Activated CD4-positive, alpha-beta T cell treated with anti-CD3 and anti-CD28 coated beads for 1 hour (primary cell): ENCODE data around the gene SFI1.
"Not testable (repeated sequence)": the region's sequence is repeated elsewhere in the genome, so short reads cannot be mapped to it uniquely, and the experiment has no call there.

Experiments used
- DNase-seq: peaks from one replicate; pipeline ENCODE4 v3.0.0-alpha.2; 2020

SFI1 gene

GRCh38 chr22:31493355-31493754 lies 3.0 kb upstream of the SFI1 start:
- DNase-seq, result not testable (repeated sequence)

DNA sequence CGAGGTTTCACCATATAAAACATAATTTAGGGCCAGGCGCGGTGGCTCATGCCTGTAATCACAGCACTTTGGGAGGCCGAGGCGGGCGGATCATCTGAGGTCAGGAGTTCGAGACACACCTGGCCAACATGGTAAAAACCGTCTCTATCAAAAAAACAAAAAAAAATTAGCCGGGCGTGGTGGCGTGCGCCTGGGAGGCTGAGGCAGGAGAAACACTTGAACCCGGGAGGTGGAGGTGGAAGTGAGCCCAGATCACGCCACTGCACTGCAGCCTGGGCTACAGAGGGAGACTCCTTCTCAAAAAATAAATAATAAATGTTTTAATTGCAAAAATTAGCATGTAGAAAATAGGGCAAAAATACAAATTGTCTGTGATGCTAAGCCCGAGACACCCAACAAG lies 993 bp upstream of the SFI1 start:
- no peak for DNase-seq

DNA sequence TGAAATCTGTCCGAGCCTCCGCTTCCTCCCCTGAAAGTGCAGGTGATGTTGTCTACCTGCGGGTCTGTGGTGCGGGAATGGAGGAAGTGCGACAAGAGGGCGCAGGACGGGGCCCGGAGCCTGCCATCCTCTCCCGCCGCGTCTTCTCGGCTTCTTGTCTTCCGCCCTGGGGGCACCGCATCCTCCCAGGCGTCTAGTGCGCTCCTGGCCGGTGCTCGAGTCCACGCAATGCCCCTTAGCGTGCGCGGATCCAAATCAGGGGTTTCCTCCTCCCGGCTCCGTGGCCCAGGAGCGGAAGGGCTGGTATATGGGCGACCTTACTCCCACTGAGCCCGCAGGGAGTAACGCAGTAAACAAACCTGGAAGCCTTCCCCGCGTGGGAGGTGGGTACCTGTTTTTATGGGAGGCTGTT lies 405 bp downstream of the SFI1 start:
- no peak for DNase-seq

- no peak for DNase-seq
Measured at GRCh38 chr22:31497148-31497938, 1.0 kb downstream of the SFI1 start.

DNA sequence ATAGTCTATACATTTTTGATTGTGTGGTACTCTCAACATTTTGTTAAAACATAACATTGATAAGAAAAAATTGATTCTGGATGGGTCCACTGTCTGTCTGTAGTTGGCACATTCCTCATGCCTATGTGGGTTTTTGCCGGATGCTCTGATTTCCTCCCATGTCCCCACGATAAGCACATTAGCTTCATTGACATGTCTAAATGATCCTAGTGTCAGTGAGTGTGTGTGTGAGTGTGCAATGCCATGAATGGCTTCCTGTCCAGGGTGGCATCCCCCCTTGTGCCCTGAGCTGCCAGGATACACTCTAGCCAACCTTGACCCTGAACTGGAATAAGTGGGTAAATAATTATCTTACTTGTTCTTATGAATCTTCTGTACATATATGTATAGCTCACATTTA lies 5.4 kb downstream of the SFI1 start:
- no peak for DNase-seq

GRCh38 chr22:31503211-31503964 lies 7.1 kb downstream of the SFI1 start:
- DNase-seq, result no peak

DNA sequence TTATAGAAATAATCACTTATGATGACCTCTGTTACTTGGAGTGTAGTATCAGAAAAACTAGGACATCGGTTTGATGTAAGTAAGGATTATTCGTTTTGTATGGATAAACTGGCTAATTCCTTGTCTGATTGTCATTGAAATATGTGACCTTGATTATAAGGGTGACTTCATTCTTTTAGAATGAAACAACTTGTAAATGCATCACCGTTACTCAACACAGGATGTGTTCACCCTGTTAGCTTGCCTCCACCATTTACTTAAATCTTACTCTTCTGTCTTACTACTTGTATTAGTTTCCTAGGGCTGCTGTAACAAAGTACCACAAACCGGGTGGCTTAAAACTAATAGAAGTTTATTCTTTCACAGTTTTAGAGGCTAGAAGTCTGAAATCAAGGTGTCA lies 7.9 kb downstream of the SFI1 start:
- no peak for DNase-seq

DNA sequence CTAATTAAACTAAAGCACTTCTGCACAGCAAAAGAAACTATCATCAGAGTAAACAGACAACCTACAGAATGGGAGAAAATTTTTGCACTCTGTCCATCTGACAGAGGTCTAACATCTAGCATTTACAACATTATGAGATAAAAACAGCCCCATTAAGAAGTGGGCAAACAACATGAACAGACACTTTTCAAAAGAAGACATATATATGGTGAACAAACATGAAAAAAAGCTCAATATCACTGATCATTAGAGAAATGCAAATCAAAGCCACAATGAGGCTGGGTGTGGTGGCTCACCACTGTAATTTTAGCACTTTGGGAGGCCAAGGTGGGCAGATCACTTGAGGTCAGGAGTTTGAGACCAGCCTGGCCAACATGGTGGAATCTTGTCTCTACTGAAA lies 11.2 kb downstream of the SFI1 start:
- not testable (repeated sequence) for DNase-seq

DNA sequence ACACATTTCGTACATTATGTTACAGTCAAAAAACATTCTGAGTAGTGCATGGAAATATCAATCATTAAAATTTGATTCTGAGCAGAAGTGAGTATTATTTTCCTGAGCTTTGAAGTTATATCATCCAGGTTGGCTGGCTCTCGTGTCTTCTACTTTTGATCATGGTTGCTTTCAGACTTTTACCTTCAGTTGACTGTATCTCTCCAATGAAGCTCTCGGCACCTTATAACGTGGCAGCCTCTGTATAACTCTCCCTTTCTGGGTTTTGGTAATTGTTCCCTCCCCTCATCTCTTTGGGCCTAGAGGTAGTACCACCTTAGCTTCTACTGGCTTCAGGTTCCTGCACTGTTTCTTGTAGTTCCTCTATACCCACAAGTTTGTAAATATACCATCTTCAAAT lies 12.2 kb downstream of the SFI1 start:
- no peak for DNase-seq

DNA sequence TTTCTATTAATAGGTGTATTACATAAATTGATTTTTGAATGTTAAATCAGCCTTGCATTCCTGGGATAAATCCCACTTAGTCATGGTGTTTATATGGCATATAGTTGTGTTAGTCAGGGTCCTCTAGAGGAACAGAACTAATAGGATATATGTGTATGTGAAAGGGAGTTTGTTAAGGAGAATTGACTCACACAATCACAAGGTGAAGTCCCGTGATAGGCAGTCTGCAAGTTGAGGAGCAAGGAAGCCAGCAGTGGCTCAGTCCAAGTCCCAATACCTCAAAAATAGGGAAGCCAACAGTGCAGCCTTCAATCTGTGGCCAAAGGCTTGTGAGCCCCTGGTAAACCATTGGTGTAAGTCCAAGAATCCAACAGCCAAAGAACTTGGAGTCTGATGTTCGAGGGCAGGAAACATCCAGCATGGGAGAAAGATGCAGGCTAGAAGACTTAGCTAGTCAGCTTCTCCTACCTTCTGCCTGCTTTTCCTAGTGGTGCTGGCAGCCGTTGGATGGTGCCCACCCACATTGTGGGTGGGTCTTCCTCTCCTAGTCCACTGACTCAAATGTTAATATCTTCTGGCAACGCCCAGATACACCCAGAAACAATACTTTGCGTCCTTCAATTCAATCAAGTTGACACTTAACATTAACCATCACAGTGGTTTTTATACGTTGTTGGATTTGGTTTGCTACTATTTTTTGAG lies 12.9 kb downstream of the SFI1 start:
- DNase-seq, result no peak

DNA sequence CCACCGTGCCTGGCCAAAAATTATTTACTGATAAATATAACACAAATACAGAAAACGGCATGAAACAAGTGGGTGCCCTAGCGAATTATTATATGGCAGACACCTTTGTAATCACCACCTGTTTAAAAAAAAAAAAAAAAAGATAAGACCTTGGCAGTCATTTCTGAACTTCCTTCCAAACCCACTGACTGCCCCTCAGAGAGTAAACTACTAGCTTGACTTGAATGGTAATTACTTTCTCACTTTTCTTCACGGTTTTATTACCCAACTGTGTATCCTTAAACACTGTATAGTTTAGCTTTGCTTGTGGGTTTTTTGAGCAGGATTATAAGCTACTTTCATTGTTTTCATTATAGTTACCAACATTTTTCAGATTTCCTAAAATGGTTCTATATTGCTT lies 23.7 kb downstream of the SFI1 start:
- no peak for DNase-seq

DNA sequence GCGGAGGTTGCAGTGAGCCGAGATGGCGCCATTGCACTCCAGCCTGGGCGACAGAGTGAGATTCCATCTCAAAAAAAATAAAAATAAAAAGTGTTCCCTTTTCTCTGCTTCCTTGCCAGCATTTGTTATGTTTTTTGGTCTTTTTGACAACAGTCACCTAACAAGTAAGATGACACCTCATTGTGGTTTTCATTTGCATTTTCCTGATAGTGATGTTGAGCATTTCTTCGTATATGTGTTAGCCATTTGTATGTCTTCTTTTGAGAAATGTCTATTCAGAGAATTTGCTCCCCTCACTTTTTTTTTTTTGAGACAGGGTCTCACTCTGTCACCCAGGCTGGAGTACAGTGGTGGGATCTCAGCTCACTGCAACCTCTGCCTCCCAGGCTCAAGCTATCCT lies 27.8 kb downstream of the SFI1 start:
- not testable (repeated sequence) for DNase-seq

DNA sequence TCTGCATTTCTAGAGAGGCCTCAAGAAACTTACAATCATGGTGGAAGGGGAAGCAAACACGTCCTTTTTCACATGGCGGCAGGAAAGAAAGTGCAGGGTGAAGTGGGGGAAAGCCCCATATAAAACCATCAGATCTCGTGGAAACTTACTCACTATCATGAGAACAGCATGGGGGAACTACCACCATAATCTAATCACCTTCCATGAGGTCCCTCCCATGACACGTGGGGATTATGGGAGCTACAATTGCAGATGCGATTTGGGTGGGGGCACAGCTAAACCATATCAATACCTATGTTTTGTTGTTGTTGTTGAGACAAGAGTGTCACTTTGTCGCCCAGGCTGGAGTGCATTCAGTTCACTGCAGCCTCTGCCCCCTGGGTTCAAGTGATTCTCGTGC lies 29.9 kb downstream of the SFI1 start:
- no peak for DNase-seq

- DNase-seq, result no peak
Measured at GRCh38 chr22:31530823-31531195, 34.5 kb downstream of the SFI1 start.

GRCh38 chr22:31532060-31532459 lies 35.7 kb downstream of the SFI1 start:
- DNase-seq, result no peak

- no peak for DNase-seq
Measured at GRCh38 chr22:31533374-31533773, 37.0 kb downstream of the SFI1 start.

- DNase-seq, result no peak
Measured at GRCh38 chr22:31537019-31537535, 40.7 kb downstream of the SFI1 start.

DNA sequence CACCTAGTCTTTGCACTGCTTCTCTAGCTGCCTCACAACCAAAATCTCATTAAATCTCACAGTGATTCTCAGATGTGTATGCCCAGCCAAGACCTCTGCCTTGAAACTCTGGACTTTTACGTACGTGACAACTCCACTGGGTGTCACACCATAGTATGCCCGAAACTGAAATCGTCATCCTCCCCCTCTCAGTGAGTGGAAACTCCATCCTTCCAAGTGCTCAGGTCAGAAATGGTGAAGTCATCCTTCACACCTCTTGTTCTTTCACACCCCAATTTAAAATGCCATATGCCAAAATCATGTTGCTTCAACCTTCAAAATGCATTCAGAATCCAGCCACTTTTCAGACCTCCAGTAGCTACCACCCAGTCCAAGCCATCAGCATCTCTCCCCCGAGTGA lies 42.5 kb downstream of the SFI1 start:
- no peak for DNase-seq

DNA sequence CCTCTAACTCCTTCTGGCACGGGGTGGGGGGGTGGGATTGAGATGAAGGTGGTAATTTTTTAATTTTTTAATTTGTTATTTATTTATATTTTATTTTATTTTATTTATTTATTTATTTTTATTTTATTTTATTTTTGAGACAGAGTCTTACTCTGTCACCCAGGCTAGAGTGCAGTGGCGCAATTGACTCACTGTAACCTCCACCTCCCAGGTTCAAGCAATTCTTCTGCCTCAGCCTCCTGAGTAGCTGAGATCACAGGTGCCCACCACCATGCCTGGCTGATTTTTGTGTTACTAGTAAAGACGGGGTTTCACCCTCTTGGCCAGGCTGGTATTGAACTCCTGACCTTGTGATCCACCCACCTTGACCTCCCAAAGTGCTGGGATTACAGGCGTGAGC lies 43.8 kb downstream of the SFI1 start:
- DNase-seq, result not testable (repeated sequence)

DNA sequence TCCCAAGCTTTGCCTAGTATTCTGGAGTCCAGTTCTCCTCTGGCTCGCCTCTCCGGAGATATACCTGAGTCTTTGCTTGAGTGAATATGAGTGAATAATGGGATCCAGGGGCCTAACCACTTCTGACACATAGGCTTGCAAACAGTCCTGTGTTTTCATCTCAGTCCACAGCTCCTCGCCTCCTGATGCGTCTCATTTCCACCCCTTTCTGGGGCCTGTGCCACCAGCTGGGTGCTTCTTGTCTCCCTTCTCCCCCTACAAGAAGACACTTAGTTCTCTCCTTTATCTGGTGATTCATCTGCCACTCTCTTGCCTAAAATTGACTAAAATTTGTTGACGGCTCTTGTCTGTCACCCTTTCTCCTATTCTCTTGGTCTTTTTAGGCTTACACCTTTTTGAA lies 44.6 kb downstream of the SFI1 start:
- no peak for DNase-seq

DNA sequence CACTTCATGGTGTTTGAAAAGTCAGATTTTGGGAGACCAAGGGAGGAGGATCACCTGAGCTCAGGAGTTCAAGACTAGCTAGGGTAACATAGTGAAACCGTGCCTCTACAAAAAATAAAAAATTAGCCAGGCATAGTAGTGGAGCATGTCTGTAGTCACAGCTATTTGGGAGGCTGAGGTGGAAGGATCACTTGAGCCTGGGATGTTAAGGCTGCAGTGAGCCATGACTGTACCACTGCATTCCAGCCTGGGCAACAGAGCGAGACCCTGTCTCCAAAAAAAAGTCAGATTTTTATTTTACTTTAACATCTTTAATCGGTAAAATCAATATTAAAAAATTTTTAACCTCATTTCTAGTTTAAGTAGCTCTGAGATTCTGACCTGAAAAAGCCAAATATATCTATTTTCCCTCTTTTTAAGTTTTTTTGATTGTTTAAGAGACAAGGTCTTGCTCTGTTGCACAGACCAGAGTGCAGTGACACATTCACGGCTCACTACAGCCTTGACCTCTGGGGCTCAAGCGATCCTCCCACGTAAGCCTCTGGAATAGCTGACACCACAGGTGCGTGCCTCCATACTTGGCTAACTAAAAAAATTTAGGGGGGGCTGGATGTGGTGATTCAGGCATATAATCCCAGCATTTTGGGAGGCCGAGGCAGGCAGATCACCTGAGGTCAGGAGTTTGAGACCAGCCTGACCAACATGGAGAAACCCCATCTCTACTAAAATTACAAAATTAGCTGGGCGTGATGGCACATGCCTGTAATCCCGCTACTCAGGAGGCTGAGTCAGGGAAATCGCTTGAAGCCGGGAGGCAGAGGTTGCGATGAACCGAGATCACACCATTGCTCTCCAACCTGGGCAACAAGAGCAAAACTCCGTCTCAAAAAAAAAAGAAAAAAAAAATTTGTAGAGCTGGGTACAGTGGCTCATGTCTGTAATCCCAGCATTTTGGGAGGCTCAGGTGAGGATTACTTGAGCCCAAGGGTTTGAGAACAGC lies 48.4 kb downstream of the SFI1 start:
- no peak for DNase-seq

DNA sequence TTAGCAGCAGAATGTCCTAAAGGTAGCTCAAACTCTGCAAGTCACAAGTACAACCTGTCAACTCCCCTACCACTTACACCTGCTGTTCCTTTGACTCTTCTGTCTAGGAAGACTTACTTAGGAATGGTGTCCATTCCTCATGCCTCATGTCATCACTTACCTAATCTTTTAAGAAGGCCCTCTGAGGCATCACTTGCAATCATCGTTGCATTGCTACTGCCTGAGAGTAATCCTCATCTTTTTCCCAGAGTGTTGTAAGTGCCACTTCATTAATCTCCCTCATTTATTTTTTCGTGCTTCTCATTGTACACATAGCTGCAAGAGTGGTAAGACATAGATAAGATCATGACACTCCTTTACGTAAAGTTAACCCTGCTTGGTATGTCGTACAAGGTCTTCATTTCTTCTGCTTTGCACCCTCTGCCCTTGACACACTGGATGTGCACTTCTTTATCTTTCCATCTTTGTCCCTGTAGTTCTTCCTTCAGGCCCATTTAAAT lies 54.6 kb downstream of the SFI1 start:
- no peak for DNase-seq
